HEK293 (cell line): ENCODE measurements around the gene ASCC1.

Source experiments
- BCL6B ChIP-seq: fragments of 450-650 bp; formaldehyde crosslinking; IDR thresholded peaks from 2 replicates; pipeline ENCODE4 v1.5.1; 2017; ENCODE audit warnings: missing biosample characterization, missing genetic modification characterization
- HOXA7 ChIP-seq: sonication (generic); formaldehyde crosslinking; IDR thresholded peaks from 2 replicates; pipeline ENCODE4 v1.8.1; 2022; ENCODE audit warnings: missing genetic modification reagents, borderline replicate concordance
- HOXC10 ChIP-seq: sonication (generic); formaldehyde crosslinking; IDR thresholded peaks from 2 replicates; pipeline ENCODE4 v1.8.1; 2023; ENCODE audit warnings: mild to moderate bottlenecking, missing genetic modification reagents
- KLF7 ChIP-seq: fragments of 450-650 bp; formaldehyde crosslinking; IDR thresholded peaks from 2 replicates; pipeline ENCODE4 v1.5.1; 2016; ENCODE audit warnings: missing biosample characterization, missing genetic modification characterization, borderline replicate concordance
- MZF1 ChIP-seq: fragments of 450-650 bp; formaldehyde crosslinking; IDR thresholded peaks from 2 replicates; pipeline ENCODE4 v1.5.1; 2017; ENCODE audit warnings: missing biosample characterization, missing genetic modification characterization, borderline replicate concordance
- PRDM6 ChIP-seq: fragments of 450-650 bp; formaldehyde crosslinking; IDR thresholded peaks from 2 replicates; pipeline ENCODE4 v1.5.1; 2017; ENCODE audit warnings: missing biosample characterization, missing genetic modification characterization
- RBAK ChIP-seq: fragments of 450-650 bp; formaldehyde crosslinking; IDR thresholded peaks from 2 replicates; pipeline ENCODE4 v1.5.1; 2016; ENCODE audit warnings: missing biosample characterization, missing genetic modification characterization
- SETDB1 ChIP-seq: IDR thresholded peaks from one replicate; pipeline ENCODE4 v1.6.1; 2017; ENCODE audit warnings: mild to moderate bottlenecking, low read length, moderate library complexity, mixed read lengths; ENCODE audit not compliant: insufficient read length
- ZBTB6 ChIP-seq: fragments of 450-650 bp; formaldehyde crosslinking; IDR thresholded peaks from 2 replicates; pipeline ENCODE4 v1.5.1; 2017; ENCODE audit warnings: missing biosample characterization, missing genetic modification characterization
- ZBTB7A ChIP-seq: fragments of 450-650 bp; formaldehyde crosslinking; IDR thresholded peaks from 2 replicates; pipeline ENCODE4 v1.5.1; 2016; ENCODE audit warnings: low read depth, missing biosample characterization, missing genetic modification characterization
- ZIC2 ChIP-seq: fragments of 450-650 bp; formaldehyde crosslinking; IDR thresholded peaks from 2 replicates; pipeline ENCODE4 v1.5.1; 2016; ENCODE audit warnings: missing biosample characterization, missing genetic modification characterization
- ZNF138 ChIP-seq: fragments of 450-650 bp; formaldehyde crosslinking; IDR thresholded peaks from 2 replicates; pipeline ENCODE4 v1.5.1; 2016; ENCODE audit warnings: missing biosample characterization, missing genetic modification characterization, borderline replicate concordance
- ZNF155 ChIP-seq: fragments of 450-650 bp; formaldehyde crosslinking; IDR thresholded peaks from 2 replicates; pipeline ENCODE4 v1.5.1; 2016; ENCODE audit warnings: missing biosample characterization, missing genetic modification characterization
- ZNF175 ChIP-seq: fragments of 450-650 bp; formaldehyde crosslinking; IDR thresholded peaks from 2 replicates; pipeline ENCODE4 v1.5.1; 2016; ENCODE audit warnings: missing biosample characterization, missing genetic modification characterization
- ZNF202 ChIP-seq: fragments of 450-650 bp; formaldehyde crosslinking; IDR thresholded peaks from 2 replicates; pipeline ENCODE4 v1.5.1; 2016; ENCODE audit warnings: missing biosample characterization, missing genetic modification characterization, borderline replicate concordance
- ZNF211 ChIP-seq: fragments of 450-650 bp; formaldehyde crosslinking; IDR thresholded peaks from 2 replicates; pipeline ENCODE4 v1.5.1; 2016; ENCODE audit warnings: low read depth, missing biosample characterization, missing genetic modification characterization
- ZNF280C ChIP-seq: fragments of 450-650 bp; formaldehyde crosslinking; IDR thresholded peaks from 2 replicates; pipeline ENCODE4 v1.5.1; 2016; ENCODE audit warnings: missing biosample characterization, missing genetic modification characterization
- ZNF302 ChIP-seq: fragments of 450-650 bp; formaldehyde crosslinking; IDR thresholded peaks from 2 replicates; pipeline ENCODE4 v1.5.1; 2016; ENCODE audit warnings: missing biosample characterization, missing genetic modification characterization, low read depth
- ZNF354C ChIP-seq: fragments of 450-650 bp; formaldehyde crosslinking; IDR thresholded peaks from 2 replicates; pipeline ENCODE4 v1.5.1; 2016; ENCODE audit warnings: missing biosample characterization, missing genetic modification characterization, low read depth, borderline replicate concordance
- ZNF362 ChIP-seq: fragments of 450-650 bp; formaldehyde crosslinking; IDR thresholded peaks from 2 replicates; pipeline ENCODE4 v1.5.1; 2016; ENCODE audit warnings: missing biosample characterization, missing genetic modification characterization
- ZNF37A ChIP-seq: fragments of 450-650 bp; IDR thresholded peaks from 2 replicates; pipeline ENCODE4 v1.5.1; 2018; ENCODE audit warnings: missing biosample characterization, missing genetic modification characterization
- ZNF544 ChIP-seq: fragments of 450-650 bp; formaldehyde crosslinking; IDR thresholded peaks from 2 replicates; pipeline ENCODE4 v1.5.0; 2017; ENCODE audit warnings: missing biosample characterization, missing genetic modification characterization
- ZNF549 ChIP-seq: fragments of 450-650 bp; IDR thresholded peaks from 2 replicates; pipeline ENCODE4 v1.5.1; 2018; ENCODE audit warnings: missing biosample characterization, missing genetic modification characterization, mild to moderate bottlenecking, inconsistent platforms, moderate library complexity
- ZNF585B ChIP-seq: fragments of 450-650 bp; formaldehyde crosslinking; IDR thresholded peaks from 2 replicates; pipeline ENCODE4 v1.5.1; 2016; ENCODE audit warnings: missing biosample characterization, missing genetic modification characterization
- ZNF621 ChIP-seq: fragments of 450-650 bp; formaldehyde crosslinking; IDR thresholded peaks from 2 replicates; pipeline ENCODE4 v1.5.1; 2017; ENCODE audit warnings: missing biosample characterization, missing genetic modification characterization
- ZNF623 ChIP-seq: fragments of 450-650 bp; formaldehyde crosslinking; IDR thresholded peaks from 2 replicates; pipeline ENCODE4 v1.5.1; 2016; ENCODE audit warnings: missing biosample characterization, missing genetic modification characterization
- ZNF639 ChIP-seq: fragments of 450-650 bp; formaldehyde crosslinking; IDR thresholded peaks from 2 replicates; pipeline ENCODE4 v1.5.1; 2016; ENCODE audit warnings: missing biosample characterization, missing genetic modification characterization
- ZNF777 ChIP-seq: fragments of 450-650 bp; formaldehyde crosslinking; IDR thresholded peaks from 2 replicates; pipeline ENCODE4 v1.5.1; 2017; ENCODE audit warnings: missing biosample characterization, missing genetic modification characterization, borderline replicate concordance
- ZNF843 ChIP-seq: fragments of 450-650 bp; formaldehyde crosslinking; IDR thresholded peaks from 2 replicates; pipeline ENCODE4 v1.5.1; 2016; ENCODE audit warnings: missing biosample characterization, missing genetic modification characterization
- ZSCAN18 ChIP-seq: fragments of 450-650 bp; formaldehyde crosslinking; IDR thresholded peaks from 2 replicates; pipeline ENCODE4 v1.5.1; 2016; ENCODE audit warnings: missing biosample characterization, missing genetic modification characterization
- ZSCAN23 ChIP-seq: fragments of 450-650 bp; formaldehyde crosslinking; IDR thresholded peaks from 2 replicates; pipeline ENCODE4 v1.5.1; 2016; ENCODE audit warnings: missing biosample characterization, missing genetic modification characterization
- ZSCAN30 ChIP-seq: fragments of 450-650 bp; IDR thresholded peaks from 2 replicates; pipeline ENCODE4 v1.5.1; 2018; ENCODE audit warnings: missing biosample characterization, mild to moderate bottlenecking, missing genetic modification characterization, moderate library complexity

The ASCC1 gene

GRCh38 chr10:72228318-72228751 is 12.3 kb upstream of the ASCC1 start (continued):
- peak; percentile 81 for TF ChIP-seq KLF7 (tag by site-specific recombination)
- peak; percentile 100 for TF ChIP-seq PRDM6 (tag by site-specific recombination)
- TF ChIP-seq ZNF623: no peak
- TF ChIP-seq ZNF362: no peak
- peak; percentile 85 for TF ChIP-seq ZSCAN30 (tag by site-specific recombination)
- TF ChIP-seq ZNF155: no peak
- TF ChIP-seq ZNF777: no peak
- no peak for TF ChIP-seq ZNF549 (tag by site-specific recombination)
- no peak for TF ChIP-seq ZNF621
- no peak for TF ChIP-seq BCL6B (tag by site-specific recombination)
- no peak for TF ChIP-seq RBAK (tag by site-specific recombination)
- TF ChIP-seq HOXC10 (CRISPR knock-in tag): no peak
- no peak for TF ChIP-seq ZNF302
- no peak; the same call in 1 of the 2 replicates for TF ChIP-seq ZBTB6 (tag by site-specific recombination)
- no peak for TF ChIP-seq ZNF138
- peak; percentile 94 for TF ChIP-seq ZIC2 (tag by site-specific recombination)
- TF ChIP-seq ZNF202 (tag by site-specific recombination): no peak
- TF ChIP-seq ZNF354C (tag by site-specific recombination): no peak
- TF ChIP-seq ZNF37A (tag by site-specific recombination): no peak
- no peak for TF ChIP-seq ZBTB7A (tag by site-specific recombination)
- no peak for TF ChIP-seq ZNF211 (tag by site-specific recombination)
- no peak for TF ChIP-seq ZNF585B (tag by site-specific recombination)
- no peak for TF ChIP-seq ZNF175 (tag by site-specific recombination)
- TF ChIP-seq ZSCAN18 (tag by site-specific recombination): no peak
- TF ChIP-seq MZF1 (tag by site-specific recombination): no peak
- peak; percentile 99 for TF ChIP-seq ZNF843
- no peak for TF ChIP-seq SETDB1
- peak; percentile 79; the same call in 1 of the 2 replicates for TF ChIP-seq ZNF639 (tag by site-specific recombination)
- TF ChIP-seq ZNF280C (tag by site-specific recombination): no peak
- TF ChIP-seq ZSCAN23 (tag by site-specific recombination): peak; percentile 77
- TF ChIP-seq ZNF544 (tag by site-specific recombination): no peak
- TF ChIP-seq HOXA7 (CRISPR knock-in tag): no peak
